Right hindlimb (tissue), 1 donor: ENCODE measurements around the gene GABRG3.
A peak's percentile ranks its signal among the peaks of the same experiment; 100 is the strongest.
"Not testable (repeated sequence)": the region's sequence is repeated elsewhere in the genome, so short reads cannot be mapped to it uniquely, and the experiment has no call there.

Experiments
- DNase-seq: peaks from one replicate; pipeline ENCODE4 v3.0.0-alpha.2; 2018

The GABRG3 gene

GRCh38 chr15:27119695-27120266, 148.8 kb downstream of the GABRG3 start:
- no peak for DNase-seq

GRCh38 chr15:27121672-27122071, 150.7 kb downstream of the GABRG3 start:
- DNase-seq = no peak

DNA sequence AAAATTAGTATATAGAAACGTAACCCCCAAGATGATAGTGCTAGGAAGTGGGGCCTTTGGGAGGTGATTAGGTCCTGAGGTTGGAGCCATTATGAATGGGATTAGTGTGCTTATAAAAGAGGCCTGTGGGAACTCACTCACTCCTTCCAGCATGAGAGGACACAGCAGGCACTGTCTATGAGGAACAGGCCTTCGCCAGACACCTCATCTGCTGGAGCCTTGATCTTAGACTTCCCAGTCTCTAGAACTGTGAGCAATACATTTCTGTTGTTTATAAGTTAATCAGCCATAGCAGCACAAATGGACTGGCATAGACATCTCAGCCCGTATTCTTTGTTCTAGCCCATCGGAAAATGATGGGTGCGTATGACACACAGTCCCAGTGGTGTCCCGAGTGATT, 152.3 kb downstream of the GABRG3 start:
- no peak for DNase-seq

DNA sequence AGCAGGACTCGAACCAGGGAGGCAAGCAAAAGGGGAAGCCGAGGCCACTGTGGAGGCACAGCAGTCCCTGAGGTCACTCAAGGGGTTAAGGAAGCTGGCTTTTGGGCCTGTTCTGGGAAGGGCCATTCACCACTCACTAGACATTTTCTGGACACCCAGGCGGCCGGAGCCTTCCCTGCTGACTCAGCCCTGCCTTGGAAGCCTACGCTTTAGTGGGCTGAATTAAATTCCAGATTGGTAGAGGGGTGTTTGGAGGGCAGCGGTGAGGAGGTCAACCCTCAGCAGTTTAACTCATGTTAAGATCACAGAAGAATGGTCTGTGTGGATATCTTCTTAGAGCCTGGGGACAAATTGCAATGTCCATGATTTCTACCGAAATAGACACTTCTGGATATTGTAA, 152.8 kb downstream of the GABRG3 start:
- DNase-seq = no peak

DNA sequence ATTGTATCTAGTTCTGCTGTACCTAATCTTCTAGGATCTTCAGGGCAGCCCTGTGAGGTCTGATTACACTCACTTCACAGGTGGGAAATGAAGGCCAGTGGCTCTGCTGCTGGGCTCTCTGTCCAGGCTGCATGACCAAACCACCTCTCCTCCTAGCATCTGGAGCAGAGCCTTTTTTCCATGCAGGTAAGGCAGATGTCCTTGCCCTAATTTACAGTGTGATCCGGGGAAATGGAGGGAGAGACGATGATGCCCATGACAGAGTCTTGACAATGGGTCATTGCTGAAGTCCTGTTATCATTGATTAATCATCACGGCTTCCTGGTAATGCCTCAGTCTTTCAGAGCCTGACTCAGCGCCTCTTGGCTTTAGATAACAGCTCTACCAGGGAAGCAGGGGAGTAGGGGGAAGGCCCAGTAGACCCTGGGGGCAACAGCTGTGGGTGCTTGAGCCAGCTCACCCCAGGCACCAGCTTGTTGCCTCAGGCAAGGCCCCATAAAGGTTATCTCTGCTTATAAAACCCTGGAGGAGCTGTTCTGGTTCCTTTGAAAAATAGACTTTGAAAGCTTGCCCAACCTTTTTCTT, 153.4 kb downstream of the GABRG3 start:
- no peak for DNase-seq

GRCh38 chr15:27125185-27125584, 154.2 kb downstream of the GABRG3 start:
- no peak for DNase-seq

- no peak for DNase-seq
Measured at GRCh38 chr15:27126449-27126848, 155.5 kb downstream of the GABRG3 start.

- DNase-seq = no peak
Measured at GRCh38 chr15:27127815-27128570, 157.0 kb downstream of the GABRG3 start.

GRCh38 chr15:27133249-27133648, 162.3 kb downstream of the GABRG3 start:
- DNase-seq = no peak

DNA sequence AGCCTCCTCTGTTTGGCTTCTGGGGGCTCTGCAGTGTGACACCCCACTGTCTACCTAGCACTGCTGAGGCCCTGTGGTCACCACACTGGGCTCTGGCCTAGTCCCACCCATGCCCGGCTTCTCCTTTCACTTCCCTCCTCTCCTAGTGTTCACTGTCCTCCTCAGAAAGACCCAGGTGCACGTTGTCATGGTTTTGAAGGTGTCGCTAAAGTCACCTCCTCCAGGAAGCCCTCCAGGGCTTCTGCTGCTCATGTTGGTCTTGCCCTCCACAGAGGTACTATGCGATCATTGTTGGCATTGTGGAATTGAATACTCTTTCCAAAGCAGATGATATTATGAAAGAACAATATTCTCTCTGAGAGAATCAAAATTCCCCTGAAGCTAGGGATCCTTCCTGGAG, 163.5 kb downstream of the GABRG3 start:
- DNase-seq = no peak

- DNase-seq = no peak
Measured at GRCh38 chr15:27135151-27135550, 164.2 kb downstream of the GABRG3 start.

GRCh38 chr15:27137127-27137526, 166.1 kb downstream of the GABRG3 start:
- no peak for DNase-seq

DNA sequence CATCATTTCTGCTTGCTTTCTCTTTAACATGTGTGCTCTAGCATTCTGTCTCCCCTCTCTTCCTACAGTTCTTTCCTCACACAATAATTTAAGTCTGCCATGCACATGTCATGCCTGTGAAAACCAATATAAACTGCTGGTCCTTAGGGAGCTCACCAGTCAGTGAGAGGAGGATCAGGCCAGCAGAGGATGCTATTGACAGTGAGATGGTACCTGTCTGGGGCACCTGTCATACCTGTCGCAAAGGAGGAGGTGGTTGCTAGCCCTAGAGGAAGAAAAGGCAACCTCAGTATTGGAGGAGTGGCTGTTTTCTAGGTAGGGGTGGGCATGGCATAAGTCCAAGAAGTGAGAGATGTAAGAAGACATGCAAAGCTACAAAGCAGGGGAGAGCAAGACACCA, 194.6 kb downstream of the GABRG3 start:
- no peak for DNase-seq

GRCh38 chr15:27166917-27167316, 195.9 kb downstream of the GABRG3 start:
- DNase-seq = no peak

- no peak for DNase-seq
Measured at GRCh38 chr15:27167738-27168137, 196.8 kb downstream of the GABRG3 start.

GRCh38 chr15:27170851-27171250, 199.9 kb downstream of the GABRG3 start:
- DNase-seq = no peak

DNA sequence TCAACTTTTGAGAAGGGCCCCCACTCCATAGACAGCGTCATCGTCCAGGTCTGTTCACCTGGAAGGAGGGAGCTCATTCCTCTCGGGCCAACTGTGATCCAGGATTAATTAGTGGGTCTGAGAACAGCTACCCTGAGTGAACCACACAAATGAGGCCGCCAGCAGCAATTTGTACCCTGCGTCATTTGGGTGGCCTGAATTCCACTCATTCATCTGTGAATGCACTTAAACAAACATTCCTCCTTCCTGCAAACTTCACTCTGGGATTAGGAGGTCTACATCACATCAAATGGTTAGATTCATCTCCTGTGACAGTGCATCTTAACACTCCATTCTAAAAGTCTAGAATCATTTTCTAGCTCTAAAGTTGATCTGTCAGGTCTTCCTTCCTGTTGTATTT, 201.8 kb downstream of the GABRG3 start:
- no peak for DNase-seq

- no peak for DNase-seq
Measured at GRCh38 chr15:27175472-27176153, 204.6 kb downstream of the GABRG3 start.

DNA sequence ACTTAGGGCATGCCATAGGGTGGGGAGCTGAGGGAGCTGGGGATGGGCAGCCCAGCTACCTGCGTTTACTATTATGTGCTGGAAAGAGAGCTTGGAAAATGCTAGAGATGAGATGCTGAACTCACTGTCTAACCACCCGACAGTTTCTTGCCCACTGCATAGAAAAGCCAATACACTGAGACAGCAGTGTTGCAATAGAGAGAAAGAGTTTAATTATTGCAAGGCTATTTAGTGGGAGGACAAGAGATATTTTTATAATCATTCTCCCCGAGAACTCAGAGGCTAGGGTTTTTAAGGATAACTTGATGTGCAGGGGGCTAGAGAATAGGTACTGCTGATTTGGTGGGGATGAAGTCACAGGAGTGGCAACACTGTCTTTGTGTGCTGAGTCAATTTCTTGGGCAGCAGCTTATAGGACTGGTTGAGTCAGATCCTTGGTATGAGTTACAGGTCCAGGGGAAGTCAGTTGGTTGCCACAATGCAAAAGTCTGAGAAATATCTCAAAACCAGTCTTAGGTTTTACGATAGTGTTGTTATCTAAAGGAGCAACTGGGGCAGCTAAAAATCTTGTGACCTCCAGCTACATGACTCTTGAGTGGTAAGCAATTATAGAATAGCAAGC, 205.9 kb downstream of the GABRG3 start:
- DNase-seq = no peak

DNA sequence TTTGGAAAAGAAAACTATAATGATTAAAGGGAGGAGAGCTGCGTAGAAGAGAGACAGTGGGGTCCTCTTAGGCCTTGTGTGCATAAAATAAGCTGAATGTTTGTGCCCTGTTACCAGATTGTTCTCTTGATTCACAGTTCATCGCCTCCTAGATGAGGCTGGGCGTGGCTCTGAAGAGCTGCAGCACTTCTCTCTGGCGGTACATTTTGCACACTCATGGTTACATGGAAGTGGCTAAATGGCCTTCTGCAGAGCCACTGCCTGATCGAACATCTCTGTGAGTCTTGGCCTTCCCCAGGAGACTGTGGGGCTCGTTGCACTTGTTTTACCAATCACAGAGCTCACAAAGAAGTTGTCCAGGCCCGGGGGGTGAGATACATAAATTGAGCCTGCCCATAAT, 208.8 kb downstream of the GABRG3 start:
- DNase-seq = no peak

DNA sequence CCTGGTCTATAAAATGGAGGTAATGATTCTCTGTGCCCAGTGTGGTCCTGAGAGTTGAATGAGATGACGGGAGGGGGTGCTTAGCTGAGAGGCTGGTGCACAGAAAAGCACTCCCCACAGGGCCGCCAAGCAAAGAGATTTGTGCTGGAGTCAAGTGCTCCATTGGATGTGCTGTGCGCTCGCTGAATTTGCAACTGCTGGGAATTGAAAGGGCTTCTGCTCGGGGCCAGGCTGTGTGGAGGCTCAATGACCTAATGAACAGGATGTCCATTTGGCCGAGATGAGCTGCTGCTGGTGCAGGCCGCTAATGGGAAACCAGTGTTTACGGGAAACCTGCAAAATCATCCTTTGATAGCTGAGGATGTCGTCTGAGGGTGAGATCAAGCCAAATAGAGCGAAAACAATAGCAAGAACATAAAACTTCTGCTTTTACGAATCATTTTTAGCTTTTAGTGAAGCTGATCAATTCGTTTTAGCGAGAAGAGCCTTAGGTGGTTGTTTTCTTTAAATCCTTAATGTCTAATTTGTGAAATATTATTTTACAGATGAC, 211.7 kb downstream of the GABRG3 start:
- no peak for DNase-seq

GRCh38 chr15:27183201-27183600, 212.2 kb downstream of the GABRG3 start:
- DNase-seq = peak; percentile 30

GRCh38 chr15:27191515-27191914, 220.5 kb downstream of the GABRG3 start:
- not testable (repeated sequence) for DNase-seq
